Cardiac fibroblast (primary cell): ENCODE data around the gene LINC01488.
A peak's percentile ranks its signal among the peaks of the same experiment; 100 is the strongest.

ENCODE experiments used
- DNase-seq, 2 donors: peaks; one replicate each; pipeline versions ENCODE4 v3.0.0 to v3.0.0-alpha.2; 2010; ENCODE audit warnings: low read depth in 2 of 2
- H3K4me3 ChIP-seq, 2 donors: replicated peaks in 1 of 2; 1 replicate in 1 of 2; 2 replicates in 1 of 2; pipeline ENCODE4 v1.5.1; 2011; ENCODE audit warnings: low read depth in 2 of 2, low read length in 2 of 2, mild to moderate bottlenecking in 2 of 2, moderate library complexity in 1 of 2
- TF ChIP-seq, protein P1 (sequence below): IDR thresholded peaks from one replicate; pipeline ENCODE4 v1.5.1; 2011; ENCODE audit warnings: low read depth, mild to moderate bottlenecking, low read length, inconsistent platforms

LINC01488 gene

GRCh38 chr11:69442012-69442806, 39.3 kb upstream of the LINC01488 start:
- TF ChIP-seq, protein P1, sequence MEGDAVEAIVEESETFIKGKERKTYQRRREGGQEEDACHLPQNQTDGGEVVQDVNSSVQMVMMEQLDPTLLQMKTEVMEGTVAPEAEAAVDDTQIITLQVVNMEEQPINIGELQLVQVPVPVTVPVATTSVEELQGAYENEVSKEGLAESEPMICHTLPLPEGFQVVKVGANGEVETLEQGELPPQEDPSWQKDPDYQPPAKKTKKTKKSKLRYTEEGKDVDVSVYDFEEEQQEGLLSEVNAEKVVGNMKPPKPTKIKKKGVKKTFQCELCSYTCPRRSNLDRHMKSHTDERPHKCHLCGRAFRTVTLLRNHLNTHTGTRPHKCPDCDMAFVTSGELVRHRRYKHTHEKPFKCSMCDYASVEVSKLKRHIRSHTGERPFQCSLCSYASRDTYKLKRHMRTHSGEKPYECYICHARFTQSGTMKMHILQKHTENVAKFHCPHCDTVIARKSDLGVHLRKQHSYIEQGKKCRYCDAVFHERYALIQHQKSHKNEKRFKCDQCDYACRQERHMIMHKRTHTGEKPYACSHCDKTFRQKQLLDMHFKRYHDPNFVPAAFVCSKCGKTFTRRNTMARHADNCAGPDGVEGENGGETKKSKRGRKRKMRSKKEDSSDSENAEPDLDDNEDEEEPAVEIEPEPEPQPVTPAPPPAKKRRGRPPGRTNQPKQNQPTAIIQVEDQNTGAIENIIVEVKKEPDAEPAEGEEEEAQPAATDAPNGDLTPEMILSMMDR = no peak
- DNase-seq = peak in 1 of 2 donors; percentile 34

DNA sequence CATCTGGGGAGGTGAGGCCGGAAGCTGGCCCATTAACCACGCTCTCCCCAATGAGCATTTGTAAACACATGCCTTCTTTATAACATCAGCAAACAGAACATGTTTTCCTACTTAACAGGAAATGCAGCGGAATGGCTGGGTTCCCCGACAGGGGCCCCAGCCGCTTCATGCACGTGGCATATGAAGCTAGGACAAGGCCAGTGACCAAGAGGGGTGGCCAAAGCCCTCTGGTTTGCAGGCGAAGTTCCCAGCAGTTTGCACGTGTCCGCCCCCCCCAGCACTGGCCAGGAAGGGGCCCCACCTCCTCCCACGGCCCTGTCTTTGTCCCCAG, 38.7 kb upstream of the LINC01488 start:
- TF ChIP-seq, protein P1 = no peak
- DNase-seq = peak in 1 of 2 donors; percentile 80
- H3K4me3 ChIP-seq = no peak overlapping the region

More at GRCh38 chr11:69442012-69442806, 39.3 kb upstream of the LINC01488 start:
- no peak overlapping the region for H3K4me3 ChIP-seq

DNA sequence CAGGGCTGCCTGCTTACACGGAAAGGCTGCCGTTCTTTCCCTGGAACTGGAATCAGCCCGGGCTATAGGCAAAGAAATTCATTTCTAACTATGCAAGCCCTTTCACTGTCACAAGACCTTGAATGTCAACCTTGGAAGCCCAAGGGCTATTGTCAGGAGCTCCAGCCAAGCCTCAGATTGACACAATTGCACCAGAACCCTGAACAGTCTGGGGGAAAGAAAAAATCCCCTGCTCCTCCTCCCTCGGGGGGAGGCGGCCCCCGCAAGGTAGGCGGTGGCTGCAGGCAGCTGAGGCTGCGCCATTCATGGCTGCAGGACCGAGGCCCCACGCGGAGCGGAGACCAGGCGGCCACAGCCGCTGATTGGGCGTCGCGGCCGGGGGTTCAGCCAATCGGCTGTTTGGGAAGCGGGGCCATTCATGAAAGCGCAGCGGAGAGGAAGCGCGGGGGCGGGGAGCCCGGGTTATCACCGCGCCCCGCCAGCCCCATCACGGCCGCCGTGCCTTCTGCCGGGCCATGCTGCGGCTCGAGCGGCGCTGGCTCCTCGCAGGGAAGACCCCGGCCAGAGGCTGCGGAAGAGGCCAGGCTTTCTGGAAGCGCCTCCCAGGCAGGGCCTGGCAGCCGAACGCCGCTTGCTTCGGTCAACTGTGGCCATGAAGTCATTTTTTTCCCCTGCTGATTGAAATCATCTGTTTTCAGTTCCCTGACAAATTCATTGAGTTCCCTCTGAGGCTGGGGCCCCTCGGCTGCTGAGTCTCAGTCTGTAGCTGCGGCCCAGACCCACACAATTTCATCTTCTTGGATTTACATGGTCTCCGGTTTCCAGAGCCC, 38.1 kb upstream of the LINC01488 start:
- TF ChIP-seq, protein P1 = no peak
- peak overlapping the region; percentile 28 to 40 for H3K4me3 ChIP-seq
- peak; percentile 88 to 95 for DNase-seq

GRCh38 chr11:69443968-69444364, 37.5 kb upstream of the LINC01488 start:
- peak overlapping the region in 1 of 2 donors; percentile 40 for H3K4me3 ChIP-seq
- DNase-seq = peak; percentile 42 to 80
- TF ChIP-seq, protein P1 = no peak

- TF ChIP-seq, protein P1 = peak; percentile 56
- DNase-seq = peak; percentile 95 to 97
- H3K4me3 ChIP-seq = peak overlapping the region in 1 of 2 donors; percentile 18
Observed at GRCh38 chr11:69444381-69445130, 36.9 kb upstream of the LINC01488 start.

DNA sequence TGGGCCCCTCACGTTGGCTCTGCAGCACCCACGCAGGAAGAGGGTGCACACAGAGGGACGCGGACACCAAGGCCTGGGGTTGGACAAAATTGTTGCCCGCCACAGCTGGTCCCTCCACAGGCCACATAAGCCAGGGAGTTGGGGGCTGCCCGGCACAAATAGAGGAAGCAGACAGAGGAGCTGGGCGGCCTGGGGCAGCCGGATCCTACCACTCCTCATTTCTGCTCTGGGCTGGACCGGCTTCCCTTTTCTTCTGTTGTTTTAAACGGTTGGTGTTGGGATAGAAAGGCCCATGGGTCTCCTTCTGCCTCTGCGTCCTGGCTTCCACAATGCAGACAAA, 36.4 kb upstream of the LINC01488 start:
- DNase-seq = no peak
- no peak overlapping the region for H3K4me3 ChIP-seq
- TF ChIP-seq, protein P1 = no peak
